Neuronal stem cell (in vitro differentiated cells): ENCODE results near the gene MUC5AC.

Experiments used
- DNase-seq: peaks from one replicate; pipeline ENCODE4 v3.0.0-alpha.2; 2013; ENCODE audit warnings: low spot score
- H2AFZ ChIP-seq: one replicate; pipeline ENCODE4 v1.6.1; 2013; ENCODE audit warnings: mild to moderate bottlenecking, low read length, inconsistent platforms
- H2AK5ac ChIP-seq: 2 replicates; pipeline ENCODE4 v1.6.1; 2013; ENCODE audit warnings: low read depth, mild to moderate bottlenecking, inconsistent platforms, low read length, moderate library complexity, mixed read lengths
- H2BK120ac ChIP-seq: 2 replicates; pipeline ENCODE4 v1.6.1; 2013; ENCODE audit warnings: low read depth, mild to moderate bottlenecking, inconsistent platforms, low read length, moderate library complexity, mixed read lengths
- H2BK12ac ChIP-seq: one replicate; pipeline ENCODE4 v1.6.1; 2013; ENCODE audit warnings: low read length, inconsistent platforms
- H2BK15ac ChIP-seq: 2 replicates; pipeline ENCODE4 v1.6.1; 2013; ENCODE audit warnings: mild to moderate bottlenecking, low read length, inconsistent platforms, mixed read lengths
- H2BK5ac ChIP-seq: one replicate; pipeline ENCODE4 v1.6.1; 2013; ENCODE audit warnings: inconsistent platforms, mild to moderate bottlenecking, low read length, moderate library complexity
- H3K14ac ChIP-seq: one replicate; pipeline ENCODE4 v1.6.1; 2013; ENCODE audit warnings: low read length, inconsistent platforms
- H3K18ac ChIP-seq: 2 replicates; pipeline ENCODE4 v1.6.1; 2013; ENCODE audit warnings: low read length, inconsistent platforms
- H3K23ac ChIP-seq: 2 replicates; pipeline ENCODE4 v1.6.1; 2013; ENCODE audit warnings: low read depth, mild to moderate bottlenecking, mixed read lengths, low read length, inconsistent platforms; ENCODE audit not compliant: poor library complexity
- H3K27ac ChIP-seq: replicated peaks from 3 replicates; pipeline ENCODE4 v1.5.1; 2013; ENCODE audit warnings: low read length, inconsistent platforms
- H3K27me3 ChIP-seq, 3 experiments: 2 replicates each; pipeline ENCODE4 v1.6.1; 2013; ENCODE audit warnings: low read length in 3 of 3, mild to moderate bottlenecking in 2 of 3, inconsistent platforms in 1 of 3, low read depth in 1 of 3, mixed read lengths in 1 of 3, moderate library complexity in 1 of 3; ENCODE audit not compliant: control insufficient read depth in 3 of 3, insufficient read depth in 3 of 3
- H3K36me3 ChIP-seq, 2 donors: replicated peaks in 1 of 2; 2 replicates each; pipeline ENCODE4 v1.6.1; 2013; ENCODE audit warnings: low read length in 2 of 2; ENCODE audit not compliant: control insufficient read depth in 2 of 2, insufficient read depth in 2 of 2
- H3K4ac ChIP-seq: 2 replicates; pipeline ENCODE4 v1.6.1; 2013; ENCODE audit warnings: inconsistent platforms, mild to moderate bottlenecking, low read length, moderate library complexity
- H3K4me1 ChIP-seq, 2 donors: 1 replicate in 1 of 2; 2 replicates in 1 of 2; pipeline ENCODE4 v1.6.1; 2013; ENCODE audit warnings: low read length in 2 of 2, low read depth in 1 of 2; ENCODE audit not compliant: control insufficient read depth in 2 of 2, insufficient read depth in 1 of 2
- H3K4me2 ChIP-seq: one replicate; pipeline ENCODE4 v1.6.1; 2013; ENCODE audit warnings: mild to moderate bottlenecking, low read length, inconsistent platforms; ENCODE audit not compliant: insufficient read depth, poor library complexity, severe bottlenecking
- H3K4me3 ChIP-seq, 2 donors: 2 replicates each; pipeline ENCODE4 v1.5.1; 2013; ENCODE audit warnings: low read length in 2 of 2, mild to moderate bottlenecking in 2 of 2, inconsistent platforms in 1 of 2, moderate library complexity in 1 of 2
- H3K79me1 ChIP-seq: one replicate; pipeline ENCODE4 v1.6.1; 2013; ENCODE audit warnings: low read depth, mild to moderate bottlenecking, inconsistent platforms, low read length, moderate library complexity
- H3K9ac ChIP-seq: one replicate; pipeline ENCODE4 v1.6.1; 2013; ENCODE audit warnings: mild to moderate bottlenecking, low read depth, low read length, inconsistent platforms; ENCODE audit not compliant: poor library complexity
- H3K9me3 ChIP-seq, 2 donors: replicated peaks in 1 of 2; 2 replicates each; pipeline versions ENCODE3 to v1.6.1; 2013; ENCODE audit warnings: low read length in 2 of 2, mild to moderate bottlenecking in 2 of 2, inconsistent platforms in 1 of 2, low read depth in 1 of 2, mixed read lengths in 1 of 2, moderate library complexity in 1 of 2; ENCODE audit not compliant: control insufficient read depth in 2 of 2, insufficient read depth in 1 of 2
- H4K8ac ChIP-seq: one replicate; pipeline ENCODE4 v1.6.1; 2013; ENCODE audit warnings: low read depth, mild to moderate bottlenecking, inconsistent platforms, low read length, moderate library complexity
- H4K91ac ChIP-seq: one replicate; pipeline ENCODE4 v1.6.1; 2013; ENCODE audit warnings: low read length, low read depth, mild to moderate bottlenecking, inconsistent platforms; ENCODE audit not compliant: poor library complexity
- WGBS, 2 donors: extraction: QIAGEN DNeasy Blood & Tissue Kit; methylation state at CpG; one replicate each; pipeline ENCODE4 v1.1.7; 2013; ENCODE audit warnings: missing lambda C conversion rate in 2 of 2, mixed read lengths in 1 of 2; ENCODE audit not compliant: insufficient read length in 2 of 2, insufficient replicate concordance in 1 of 2; ENCODE audit errors: extremely low coverage in 2 of 2; 5-methylcytosine and 5-hydroxymethylcytosine counted together

The MUC5AC gene

DNA sequence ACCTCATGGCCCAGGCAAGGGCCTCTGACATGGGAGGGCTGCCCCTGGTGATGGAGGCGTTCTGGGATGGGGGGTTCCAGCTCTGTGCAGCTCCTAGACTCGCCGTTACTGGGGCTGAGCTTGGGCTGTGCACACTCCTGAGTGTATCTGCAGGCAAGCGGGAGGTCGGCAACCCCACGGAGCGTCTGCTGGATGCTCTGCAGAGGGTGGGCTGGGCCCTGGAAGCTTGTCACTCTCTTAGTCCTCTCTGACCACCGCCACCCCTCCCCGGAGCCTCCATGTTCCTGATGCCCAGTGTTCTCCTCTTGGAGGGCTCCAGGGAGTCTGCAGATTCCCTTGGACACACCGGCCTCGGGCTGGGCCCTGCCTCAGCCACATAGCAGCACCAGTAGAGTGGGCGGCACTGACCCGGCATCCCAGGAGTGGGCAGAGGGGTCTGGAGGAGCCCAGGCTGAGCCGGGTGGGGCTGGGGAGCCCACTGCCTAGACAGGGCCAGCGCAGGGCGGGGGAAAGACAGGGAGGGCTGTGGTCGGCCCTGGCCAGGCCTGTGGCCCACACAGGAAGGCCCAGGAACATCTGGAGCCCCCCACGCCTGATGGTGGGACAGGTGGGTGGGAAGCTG lies 44.5 kb downstream of the MUC5AC start:
- H3K14ac ChIP-seq: no peak overlapping the region
- H4K91ac ChIP-seq: no peak overlapping the region
- no peak for DNase-seq
- no peaks in the 10 kb centered on the region for H3K79me1 ChIP-seq
- peaks cover 0 to 23% (median 0%) of the 10 kb centered on the region in 3 experiments for H3K27me3 ChIP-seq
- peak overlapping the region; percentile 92 for H2AK5ac ChIP-seq
- no CpG with 5 or more reads among the region's 18 CpGs for WGBS, 2 donors
- peak overlapping the region; percentile 85 for H3K23ac ChIP-seq
- H3K27ac ChIP-seq: no peak overlapping the region
- H3K4me2 ChIP-seq: peak overlapping the region; percentile 25
- H3K9ac ChIP-seq: no peak overlapping the region
- H4K8ac ChIP-seq: no peak overlapping the region
- H2AFZ ChIP-seq: no peak overlapping the region
- no peak overlapping the region for H2BK5ac ChIP-seq
- no peaks in the 10 kb centered on the region for H3K9me3 ChIP-seq
- H2BK12ac ChIP-seq: peak overlapping the region; percentile 63
- no peaks in the 10 kb centered on the region for H3K36me3 ChIP-seq
- H2BK15ac ChIP-seq: peak overlapping the region; percentile 75
- H3K4me1 ChIP-seq: no peaks in the 10 kb centered on the region
- H3K18ac ChIP-seq: peak overlapping the region; percentile 38
- no peak overlapping the region for H3K4ac ChIP-seq
- no peak overlapping the region for H3K4me3 ChIP-seq
- H2BK120ac ChIP-seq: no peak overlapping the region

- Histone ChIP-seq H3K27ac (no peak overlapping the region), H2BK15ac (peak overlapping the region; percentile 96), H2BK120ac (no peak overlapping the region), H4K91ac (no peak overlapping the region), H2BK12ac (no peak overlapping the region), H3K14ac (peak overlapping the region; percentile 2), H2BK5ac (no peak overlapping the region), H3K36me3 (no peaks in the 10 kb centered on the region), H3K18ac (peak overlapping the region; percentile 83), H2AK5ac (peak overlapping the region; percentile 99), H3K4me2 (peak overlapping the region; percentile 25), H3K4ac (no peak overlapping the region), H3K4me1 (no peaks in the 10 kb centered on the region), H3K79me1 (no peaks in the 10 kb centered on the region), H2AFZ (peak overlapping the region; percentile 77), H3K27me3 (peaks cover 0 to 23% (median 0%) of the 10 kb centered on the region in 3 experiments), H3K9me3 (no peaks in the 10 kb centered on the region), H3K9ac (peak overlapping the region; percentile 50), H3K4me3 (no peak overlapping the region), H4K8ac (peak overlapping the region; percentile 43), H3K23ac (peak overlapping the region; percentile 85)
- WGBS, 2 donors: no CpG with 5 or more reads among the region's 32 CpGs
- peak; percentile 62 for DNase-seq
Observed at GRCh38 chr11:1202776-1203504, 45.2 kb downstream of the MUC5AC start.

- no CpG with 5 or more reads among the region's 30 CpGs for WGBS, 2 donors
- no peak overlapping the region for H3K27ac ChIP-seq
- no peak overlapping the region for H3K4ac ChIP-seq
- no peak overlapping the region for H2BK12ac ChIP-seq
- H2BK5ac ChIP-seq: no peak overlapping the region
- H3K36me3 ChIP-seq: no peaks in the 10 kb centered on the region
- no peak overlapping the region for H3K4me3 ChIP-seq
- no peaks in the 10 kb centered on the region for H3K4me1 ChIP-seq
- H3K27me3 ChIP-seq: peaks cover 0 to 18% (median 0%) of the 10 kb centered on the region in 3 experiments
- no peak for DNase-seq
- H2BK15ac ChIP-seq: peak overlapping the region; percentile 96
- H3K9ac ChIP-seq: no peak overlapping the region
- H3K9me3 ChIP-seq: no peaks in the 10 kb centered on the region
- H3K23ac ChIP-seq: peak overlapping the region; percentile 85
- H2AFZ ChIP-seq: peak overlapping the region; percentile 77
- H4K91ac ChIP-seq: no peak overlapping the region
- H2BK120ac ChIP-seq: no peak overlapping the region
- H3K4me2 ChIP-seq: no peak overlapping the region
- H3K18ac ChIP-seq: peak overlapping the region; percentile 83
- H4K8ac ChIP-seq: peak overlapping the region; percentile 43
- peaks cover under 1% of the 10 kb centered on the region for H3K79me1 ChIP-seq
- H2AK5ac ChIP-seq: peak overlapping the region; percentile 99
- peak overlapping the region; percentile 2 for H3K14ac ChIP-seq
Observed at GRCh38 chr11:1203505-1204271, 45.9 kb downstream of the MUC5AC start.
